Midbrain (tissue), 1 donor: ENCODE measurements around the gene MYO7A.

Source experiments
- DNase-seq: peaks from one replicate; lab custom pipeline; 2025; lab: John Stamatoyannopoulos, UW

Gene MYO7A

GRCh38 chr11:77200351-77201268, 72.6 kb downstream of the MYO7A start:
- DNase-seq, result no peak

DNA sequence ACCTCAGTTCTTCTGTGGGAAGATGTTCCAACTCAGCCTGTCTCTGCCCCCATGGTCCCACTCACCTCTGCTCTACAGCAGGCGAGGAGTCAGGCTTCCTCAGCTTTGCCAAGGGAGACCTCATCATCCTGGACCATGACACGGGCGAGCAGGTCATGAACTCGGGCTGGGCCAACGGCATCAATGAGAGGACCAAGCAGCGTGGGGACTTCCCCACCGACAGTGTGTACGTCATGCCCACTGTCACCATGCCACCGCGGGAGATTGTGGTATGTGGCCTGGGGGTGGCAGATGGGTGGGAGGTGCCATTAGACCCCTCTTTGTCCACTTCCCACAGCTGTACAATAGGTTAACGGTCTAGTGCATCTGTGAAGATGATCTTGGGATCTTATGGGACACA, 73.3 kb downstream of the MYO7A start:
- no peak for DNase-seq

- DNase-seq, result no peak
Measured at GRCh38 chr11:77201991-77202841, 74.2 kb downstream of the MYO7A start.

DNA sequence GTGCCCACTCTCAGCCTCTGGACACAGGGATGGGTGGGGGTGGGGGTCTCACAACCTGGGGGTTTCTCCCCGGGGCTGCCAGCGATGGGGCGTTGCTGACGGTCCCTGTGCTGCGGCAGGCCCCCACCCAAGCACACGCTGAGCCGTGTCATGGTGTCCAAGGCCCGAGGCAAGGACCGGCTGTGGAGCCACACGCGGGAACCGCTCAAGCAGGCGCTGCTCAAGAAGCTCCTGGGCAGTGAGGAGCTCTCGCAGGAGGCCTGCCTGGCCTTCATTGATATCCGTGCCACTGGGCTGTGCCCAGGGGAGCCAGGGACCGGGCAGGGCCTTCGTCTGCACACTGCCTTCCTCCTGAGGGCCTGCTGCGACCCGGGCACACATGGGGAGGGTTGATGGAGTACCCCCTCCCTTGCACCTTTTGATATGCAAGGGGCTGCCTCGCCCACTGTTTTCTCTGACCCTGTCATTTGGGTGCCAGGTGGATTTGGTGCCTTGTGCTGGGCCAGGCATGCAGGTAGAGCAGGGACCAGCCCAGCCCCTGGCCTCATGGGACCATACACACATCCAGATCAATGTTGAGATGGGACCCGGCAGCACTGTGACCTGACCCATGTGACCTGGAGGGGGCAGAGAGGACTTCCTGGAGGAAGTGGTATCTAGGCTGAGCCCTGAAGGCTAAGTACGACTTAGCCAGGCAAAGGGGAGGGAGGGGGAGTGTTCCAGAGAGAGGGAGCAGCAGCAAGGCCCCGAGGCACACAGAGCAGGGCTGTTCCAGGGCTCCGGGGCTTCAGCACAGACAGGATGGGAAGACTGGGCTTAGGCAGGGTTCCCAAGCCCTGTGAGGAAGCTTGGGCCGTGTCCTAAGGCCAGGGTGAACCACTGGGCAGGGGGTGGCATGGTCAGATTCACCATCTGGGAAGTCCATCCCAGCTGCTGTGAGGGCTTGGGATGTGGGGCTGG, 75.2 kb downstream of the MYO7A start:
- DNase-seq, result no peak

DNA sequence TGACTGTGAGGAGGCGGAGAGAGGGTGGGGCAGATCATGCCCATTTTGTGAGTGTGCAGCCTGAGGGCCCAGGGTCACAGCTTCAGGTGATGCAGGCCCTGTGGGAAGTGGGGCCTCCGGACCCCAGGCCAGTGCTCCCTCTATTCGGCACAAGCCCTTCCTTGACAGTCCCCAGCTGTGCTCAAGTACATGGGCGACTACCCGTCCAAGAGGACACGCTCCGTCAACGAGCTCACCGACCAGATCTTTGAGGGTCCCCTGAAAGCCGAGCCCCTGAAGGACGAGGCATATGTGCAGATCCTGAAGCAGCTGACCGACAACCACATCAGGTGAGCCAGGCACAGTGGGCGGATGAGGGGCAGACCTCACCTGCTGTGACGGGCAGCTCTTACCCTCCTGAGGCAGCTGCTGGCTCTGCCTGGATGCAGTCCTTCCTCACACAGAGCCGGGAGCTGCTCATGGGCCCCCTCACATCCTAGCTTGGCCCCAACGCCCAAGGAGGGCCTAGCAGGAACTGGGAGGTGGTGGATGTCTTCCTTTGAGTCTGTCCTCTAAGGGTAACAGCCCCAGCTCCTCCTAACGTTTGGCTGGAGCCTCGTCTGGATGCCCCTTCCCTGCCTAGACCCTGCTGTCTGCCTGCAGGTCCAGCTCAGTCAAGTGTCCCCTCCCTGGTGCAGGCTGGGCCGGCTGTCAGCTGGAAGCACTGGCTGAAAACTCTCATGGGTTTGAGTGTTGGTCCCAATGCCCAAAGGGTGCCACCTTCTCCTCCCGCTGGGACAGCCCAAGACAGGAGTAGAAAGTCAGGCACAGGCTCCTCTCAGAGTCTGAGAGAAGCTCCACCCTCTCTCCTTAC, 76.1 kb downstream of the MYO7A start:
- no peak for DNase-seq

DNA sequence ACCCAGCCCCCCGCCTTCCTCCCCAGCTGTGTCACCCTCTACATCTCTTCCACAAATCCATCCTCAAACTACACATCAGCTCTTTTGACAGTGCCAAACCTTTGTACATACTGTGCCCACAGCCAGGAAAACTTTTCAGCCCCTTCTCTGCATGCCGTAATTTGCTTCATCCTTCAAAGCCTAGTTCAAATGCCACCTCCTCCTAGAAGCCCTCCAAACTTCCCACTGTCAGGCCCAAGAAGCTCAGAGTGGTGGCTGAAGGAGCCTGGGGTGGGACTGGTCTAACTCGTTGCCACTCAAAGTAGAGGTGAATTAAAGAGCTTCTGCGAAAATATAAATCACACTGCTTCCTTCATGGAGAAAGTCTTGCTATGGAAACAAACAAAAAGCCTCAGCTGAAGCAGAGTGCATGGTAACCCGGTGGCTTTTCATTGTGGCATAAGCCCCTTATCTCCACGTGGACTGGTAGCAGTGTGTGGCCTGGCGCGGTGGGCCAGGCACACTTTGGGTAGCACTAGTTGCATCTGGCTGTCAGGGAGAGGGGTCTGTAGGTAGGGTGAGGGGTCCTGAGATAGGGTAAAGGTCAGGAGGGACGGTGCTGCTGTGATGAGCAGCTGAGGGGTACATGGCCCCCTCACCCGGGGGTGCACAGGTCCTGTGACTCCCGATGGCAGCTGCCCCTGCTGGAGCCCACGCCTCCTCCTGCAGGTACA, 76.9 kb downstream of the MYO7A start:
- DNase-seq, result no peak

- no peak for DNase-seq
Measured at GRCh38 chr11:77205467-77206263, 77.6 kb downstream of the MYO7A start.

- no peak for DNase-seq
Measured at GRCh38 chr11:77206264-77207018, 78.4 kb downstream of the MYO7A start.

DNA sequence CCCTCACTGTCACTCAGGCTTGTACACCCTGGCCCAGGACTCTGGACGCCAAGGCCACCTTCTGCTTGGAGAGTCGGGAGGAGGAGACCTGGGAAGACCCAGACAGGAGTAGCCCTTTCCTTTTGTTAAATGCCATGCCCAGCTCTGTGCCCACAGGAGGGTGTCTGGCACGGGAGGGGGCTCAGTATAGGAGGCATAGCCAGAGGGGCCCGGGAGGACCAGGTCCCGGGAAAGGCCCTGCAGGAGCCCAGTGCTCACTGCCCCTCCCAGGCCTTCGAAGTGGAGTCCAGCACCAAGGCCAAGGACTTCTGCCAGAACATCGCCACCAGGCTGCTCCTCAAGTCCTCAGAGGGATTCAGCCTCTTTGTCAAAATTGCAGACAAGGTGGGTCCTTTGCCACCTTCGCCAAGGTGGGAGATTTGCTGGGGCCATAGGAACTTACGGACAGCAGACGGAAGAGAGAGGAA, 79.0 kb downstream of the MYO7A start:
- DNase-seq, result no peak

- no peak for DNase-seq
Measured at GRCh38 chr11:77207618-77208313, 79.7 kb downstream of the MYO7A start.

GRCh38 chr11:77208535-77208934, 80.5 kb downstream of the MYO7A start:
- no peak for DNase-seq

DNA sequence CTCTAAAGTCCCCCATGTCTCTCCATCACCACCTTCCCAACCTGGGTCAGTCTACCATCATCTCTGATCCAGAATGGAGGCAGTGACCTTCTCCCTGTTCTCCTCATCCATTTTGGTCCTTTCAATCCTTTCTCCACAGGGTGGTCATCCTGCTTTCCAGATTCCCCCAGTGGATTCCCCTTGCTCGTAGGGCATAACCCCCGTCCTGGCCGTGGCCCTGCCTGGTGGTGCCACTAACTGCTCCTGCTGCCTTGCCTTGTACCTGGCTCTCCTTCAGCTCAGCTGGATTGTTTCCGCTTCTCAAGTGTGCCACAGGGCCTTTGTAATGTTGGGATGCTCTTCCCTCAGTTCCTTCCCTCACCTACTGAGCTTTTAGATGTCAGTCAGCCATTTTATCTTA, 81.6 kb downstream of the MYO7A start:
- no peak for DNase-seq

DNA sequence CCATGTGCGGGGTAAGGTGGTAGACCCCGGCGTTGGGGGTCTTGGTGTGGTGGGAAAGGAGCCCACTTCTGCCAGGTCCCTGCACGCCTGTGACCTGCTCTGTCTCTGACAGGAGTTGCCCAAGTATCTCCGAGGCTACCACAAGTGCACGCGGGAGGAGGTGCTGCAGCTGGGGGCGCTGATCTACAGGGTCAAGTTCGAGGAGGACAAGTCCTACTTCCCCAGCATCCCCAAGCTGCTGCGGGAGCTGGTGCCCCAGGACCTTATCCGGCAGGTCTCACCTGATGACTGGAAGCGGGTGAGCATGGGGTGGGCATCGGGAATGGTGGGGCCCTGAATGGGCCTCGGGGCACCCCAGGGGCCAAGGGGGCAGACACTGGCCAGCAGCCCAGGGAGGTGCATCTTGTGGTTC, 83.0 kb downstream of the MYO7A start:
- DNase-seq, result no peak

GRCh38 chr11:77211594-77212251, 83.7 kb downstream of the MYO7A start:
- no peak for DNase-seq

GRCh38 chr11:77212314-77213007, 84.4 kb downstream of the MYO7A start:
- no peak for DNase-seq

DNA sequence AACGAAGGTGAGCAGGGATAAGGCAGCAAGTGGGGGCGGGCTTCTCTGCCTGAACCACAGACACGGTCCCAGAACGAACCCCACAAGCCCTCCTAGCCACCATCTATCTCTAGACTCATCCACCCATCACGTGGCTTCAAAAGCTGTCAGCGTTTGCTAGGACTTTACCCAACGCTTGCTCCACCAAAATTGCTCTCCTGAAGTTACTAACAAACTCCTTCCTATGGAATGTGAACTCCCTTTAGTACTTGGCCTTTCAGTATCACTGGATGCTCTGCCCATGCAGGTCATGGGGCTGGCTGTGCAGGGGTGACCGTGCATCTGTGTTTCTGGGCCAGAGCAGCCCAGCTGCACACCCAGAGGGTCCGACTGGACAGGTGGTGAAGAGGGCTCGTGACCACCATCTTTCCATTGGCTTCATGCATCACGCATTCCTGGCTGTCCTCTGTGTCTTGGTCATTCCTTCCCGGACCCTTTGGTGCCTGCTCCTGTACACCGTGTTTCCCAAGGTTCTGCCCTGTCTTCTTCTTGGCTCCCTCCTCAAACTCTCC, 85.1 kb downstream of the MYO7A start:
- DNase-seq, result no peak
